Endothelial cell of coronary artery (primary cell): Measurements from ENCODE around the gene DESI2. TPM values are rescaled to one million over a fixed set of nuclear protein-coding genes. Genes with fewer than 3 reads are reported as not detected.

ENCODE experiments used
- total RNA-seq: library from RNA; depleted of rRNA; stranded (reverse); fragments of >200 nt; gene quantifications from 2 replicates; pipeline ENCODE4 v1.2.3, GENCODE V29; 2014

DESI2 gene
- total RNA-seq, result 46.8 and 52.1 TPM in 2 replicates

DNA sequence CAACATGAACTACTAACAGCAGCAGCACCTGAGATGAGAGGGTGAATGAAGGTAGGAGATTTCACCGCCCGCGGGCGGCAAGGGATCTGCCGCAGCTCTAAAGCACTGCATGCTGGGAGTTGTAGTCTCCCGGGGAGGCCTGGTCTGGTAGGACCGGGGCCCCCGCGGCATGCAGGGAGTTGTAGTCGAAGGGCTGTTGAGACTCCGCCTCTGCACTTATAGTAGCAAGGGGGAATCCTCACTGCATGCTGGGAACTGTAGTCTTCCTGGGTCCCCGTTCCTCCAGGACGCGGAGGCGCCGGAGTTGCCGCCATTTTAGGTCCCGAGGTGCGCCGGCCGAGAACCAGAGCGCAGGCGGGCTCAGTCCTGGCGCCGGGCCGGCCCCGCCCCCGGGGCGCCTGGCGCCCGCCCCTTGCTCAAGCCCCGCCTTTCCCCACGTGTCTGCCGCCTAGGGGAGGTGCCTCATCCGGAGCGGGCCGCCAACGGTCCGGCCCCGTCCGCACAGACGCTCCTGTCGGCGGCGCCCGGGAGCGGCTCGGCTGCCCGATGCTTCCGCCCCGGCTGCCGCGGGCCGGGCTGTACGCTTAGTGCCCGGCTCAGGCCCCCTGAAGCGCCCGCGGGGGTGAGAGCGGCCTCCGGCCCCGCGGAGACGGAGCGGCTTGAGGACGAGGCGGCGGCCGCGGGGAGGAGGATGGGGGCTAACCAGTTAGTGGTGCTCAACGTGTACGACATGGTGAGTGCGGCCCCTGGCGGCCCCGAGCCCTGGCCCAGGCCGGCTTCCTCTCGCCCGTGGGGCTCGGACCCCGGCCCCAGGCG is at the start of gene DESI2:
TSS of gene DESI2 (plus strand) at position 504 of the 816 bp plus-strand sequence. CDS start at position 692, 188 bp downstream.

Other genes starting within 250 kb of the DESI2 start
- 70.5 and 78.0 TPM in 2 replicates for gene ADSS2, start 201.2 kb upstream of the DESI2 start, total RNA-seq
- 0.28 and 0.45 TPM in 2 replicates for gene CATSPERE, start 191.9 kb upstream of the DESI2 start, total RNA-seq
- 11.5 and 15.9 TPM in 2 replicates for gene COX20, start 182.5 kb downstream of the DESI2 start, total RNA-seq
- gene HNRNPU, start 211.4 kb downstream of the DESI2 start, total RNA-seq, result 396 and 399 TPM in 2 replicates